ENCODE data around the gene PDE6B.

DNA sequence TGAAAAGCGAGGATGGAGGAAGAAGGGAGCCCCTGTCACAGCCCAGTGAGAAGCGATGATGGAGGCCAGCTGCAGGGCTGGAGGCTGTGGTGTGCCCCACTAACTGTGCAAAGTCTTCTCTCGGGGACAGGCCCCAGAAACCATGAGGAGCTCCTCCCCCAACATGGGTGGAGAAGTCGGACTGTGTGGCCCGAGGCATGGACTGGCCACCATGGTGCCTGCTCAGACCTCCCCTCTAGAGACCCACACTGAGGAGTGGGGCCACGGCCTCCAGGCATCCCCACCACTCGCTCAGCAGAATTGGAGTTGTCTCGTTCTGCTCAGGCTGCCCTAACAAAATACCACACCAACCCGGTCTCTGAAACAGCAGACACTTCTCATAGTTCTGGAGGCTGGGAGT lies 12.2 kb upstream of the PDE6B start:
- TF ChIP-seq EZH2 (IDR thresholded peaks at IDR 0.05; ENCODE audit: borderline replicate concordance, low read length), result no peak
- TF ChIP-seq, protein P1, sequence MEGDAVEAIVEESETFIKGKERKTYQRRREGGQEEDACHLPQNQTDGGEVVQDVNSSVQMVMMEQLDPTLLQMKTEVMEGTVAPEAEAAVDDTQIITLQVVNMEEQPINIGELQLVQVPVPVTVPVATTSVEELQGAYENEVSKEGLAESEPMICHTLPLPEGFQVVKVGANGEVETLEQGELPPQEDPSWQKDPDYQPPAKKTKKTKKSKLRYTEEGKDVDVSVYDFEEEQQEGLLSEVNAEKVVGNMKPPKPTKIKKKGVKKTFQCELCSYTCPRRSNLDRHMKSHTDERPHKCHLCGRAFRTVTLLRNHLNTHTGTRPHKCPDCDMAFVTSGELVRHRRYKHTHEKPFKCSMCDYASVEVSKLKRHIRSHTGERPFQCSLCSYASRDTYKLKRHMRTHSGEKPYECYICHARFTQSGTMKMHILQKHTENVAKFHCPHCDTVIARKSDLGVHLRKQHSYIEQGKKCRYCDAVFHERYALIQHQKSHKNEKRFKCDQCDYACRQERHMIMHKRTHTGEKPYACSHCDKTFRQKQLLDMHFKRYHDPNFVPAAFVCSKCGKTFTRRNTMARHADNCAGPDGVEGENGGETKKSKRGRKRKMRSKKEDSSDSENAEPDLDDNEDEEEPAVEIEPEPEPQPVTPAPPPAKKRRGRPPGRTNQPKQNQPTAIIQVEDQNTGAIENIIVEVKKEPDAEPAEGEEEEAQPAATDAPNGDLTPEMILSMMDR (conservative IDR thresholded peaks at IDR 0.05 in 1 of 2, IDR thresholded peaks at IDR 0.05 in 1 of 2; ENCODE audit: extremely low read depth in 1 of 2, insufficient read depth in 1 of 2, low read depth in 1 of 2, low read length in 2 of 2), result no peak
